AG08395 (cell line): Measurements from ENCODE around the gene HPCAL1.

Experiments
- DNase-seq: peaks from one replicate; pipeline ENCODE4 v3.0.0; 2012; ENCODE audit warnings: mixed read lengths, low spot score

The HPCAL1 gene

DNA sequence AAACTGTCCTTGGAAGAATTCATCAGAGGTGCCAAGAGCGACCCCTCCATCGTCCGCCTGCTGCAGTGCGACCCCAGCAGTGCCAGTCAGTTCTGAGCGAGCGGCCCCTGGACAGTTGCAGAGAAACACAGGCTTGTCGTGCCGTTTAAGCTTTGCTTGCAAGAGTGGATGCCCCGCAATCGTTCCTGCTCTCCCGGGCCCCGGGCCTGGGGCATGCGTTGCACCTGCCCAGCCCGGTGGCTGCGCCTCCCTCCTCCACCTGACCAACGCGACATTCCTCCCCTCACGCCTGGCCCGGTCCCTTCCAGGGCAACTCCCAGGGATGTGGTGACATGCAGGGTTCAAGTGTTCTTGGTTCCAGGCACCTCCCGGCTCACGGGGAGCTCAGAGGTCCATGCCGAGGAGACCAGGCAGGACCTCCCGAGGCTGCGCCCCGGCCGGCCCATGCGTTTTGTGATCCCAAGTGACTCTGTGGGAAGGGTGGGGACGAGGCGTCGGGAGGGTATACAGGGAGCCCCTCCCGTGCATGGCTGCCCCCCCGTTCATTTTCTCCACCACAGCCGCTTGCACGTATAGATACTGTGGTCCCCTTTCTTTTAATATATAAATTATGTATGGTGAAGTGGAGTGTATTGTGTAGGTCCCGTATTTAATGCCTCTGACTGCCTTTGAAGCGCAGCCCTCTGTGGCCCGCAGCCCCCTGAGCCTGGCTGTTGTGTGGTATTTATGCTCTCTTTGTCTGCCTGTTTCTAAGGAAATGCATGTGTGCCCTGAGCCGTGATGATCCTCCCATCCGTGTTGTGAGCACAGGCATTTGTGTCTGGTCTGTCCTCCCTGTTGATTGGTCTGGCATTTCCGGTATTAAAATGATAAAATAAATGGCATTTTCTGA lies 124.3 kb downstream of the HPCAL1 start:
- no peak for DNase-seq

DNA sequence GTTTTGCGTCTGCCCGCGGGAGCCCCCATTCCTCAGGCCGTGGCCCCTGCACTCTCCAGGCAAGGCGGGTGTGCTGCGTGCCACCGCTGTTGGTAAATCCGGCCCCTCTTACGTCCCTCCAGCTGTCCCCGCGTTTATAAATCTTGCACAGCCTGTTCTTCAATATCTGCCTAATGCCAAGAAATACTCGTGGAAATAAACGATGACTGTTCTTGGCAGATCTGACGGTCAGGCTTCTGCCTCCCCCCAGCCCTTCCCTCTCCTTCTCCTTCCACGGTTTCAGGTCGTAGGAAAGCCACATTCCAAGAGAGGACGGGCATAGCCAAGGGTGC lies 124.9 kb downstream of the HPCAL1 start:
- no peak for DNase-seq

DNA sequence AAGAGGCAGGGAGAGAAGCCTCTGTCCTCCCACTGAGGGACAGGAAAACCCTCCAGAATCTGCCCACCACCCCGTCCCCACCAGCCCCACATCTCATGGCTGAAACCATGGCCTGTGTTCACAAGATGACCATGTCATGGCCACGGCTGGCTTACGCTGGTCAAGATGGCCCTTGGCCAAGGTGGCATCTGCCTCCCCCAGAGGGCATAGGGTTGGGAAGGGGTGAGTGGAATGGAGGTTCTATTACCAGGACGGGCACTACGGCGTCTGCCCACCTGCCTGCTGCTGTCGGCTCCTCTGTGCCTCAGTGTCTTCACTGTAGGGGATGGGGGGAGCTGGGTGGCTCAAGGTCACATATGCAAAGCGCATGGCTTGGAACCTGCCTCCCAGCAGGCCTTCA lies 125.7 kb downstream of the HPCAL1 start:
- no peak for DNase-seq

DNA sequence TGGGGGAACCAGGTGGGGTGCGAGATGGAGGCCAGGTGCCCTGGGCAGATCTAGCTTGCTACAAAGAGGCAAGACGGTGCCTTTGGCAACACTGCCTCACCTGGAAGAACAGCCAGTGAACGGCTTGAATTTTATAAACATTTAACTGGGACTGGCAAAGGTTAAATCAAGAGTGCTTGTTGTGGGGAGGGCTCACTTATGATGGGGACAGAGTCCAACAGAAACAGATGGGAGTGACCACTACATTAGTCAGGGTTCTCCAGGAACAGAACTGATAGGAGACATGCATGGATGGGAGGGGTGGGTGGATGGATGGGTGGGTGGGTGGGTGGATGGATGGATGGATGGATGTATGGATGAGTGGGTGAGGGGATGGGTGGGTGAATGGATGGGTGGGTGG lies 126.2 kb downstream of the HPCAL1 start:
- no peak for DNase-seq

DNA sequence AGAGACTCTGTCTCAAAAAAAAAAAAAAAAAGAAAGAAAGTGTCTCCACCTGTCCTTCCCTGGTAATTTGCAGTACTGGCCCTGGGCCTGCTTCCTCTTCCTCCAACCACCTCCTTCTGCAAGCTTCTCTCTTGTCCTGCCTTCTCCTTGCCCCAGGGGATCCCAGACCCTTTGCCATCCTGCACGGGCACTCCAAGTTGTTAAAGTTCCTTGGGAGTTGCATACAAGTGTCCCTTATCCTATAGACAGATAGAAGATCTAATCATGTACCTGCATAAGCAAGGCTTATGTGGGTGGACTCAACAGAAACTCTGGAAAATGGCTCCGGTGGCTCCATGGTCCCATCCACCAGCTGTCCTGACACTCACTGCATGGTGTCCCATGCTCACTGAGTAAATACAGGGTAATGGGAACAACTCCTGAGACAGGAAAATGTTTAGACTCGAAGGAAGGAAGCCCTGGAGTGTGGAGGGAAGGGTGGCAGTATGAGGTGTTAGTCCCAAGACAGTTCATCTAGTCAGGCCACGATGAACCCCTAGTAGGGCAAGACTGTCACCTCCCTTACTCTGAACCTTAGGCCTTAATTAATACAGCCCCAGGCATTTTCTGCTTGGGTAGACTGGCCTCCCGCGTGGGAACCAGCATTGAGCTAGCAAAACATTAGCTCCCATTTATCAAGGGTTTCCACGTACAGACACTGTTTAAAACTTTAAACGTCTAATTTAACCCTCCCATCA lies 128.3 kb downstream of the HPCAL1 start:
- DNase-seq: no peak

DNA sequence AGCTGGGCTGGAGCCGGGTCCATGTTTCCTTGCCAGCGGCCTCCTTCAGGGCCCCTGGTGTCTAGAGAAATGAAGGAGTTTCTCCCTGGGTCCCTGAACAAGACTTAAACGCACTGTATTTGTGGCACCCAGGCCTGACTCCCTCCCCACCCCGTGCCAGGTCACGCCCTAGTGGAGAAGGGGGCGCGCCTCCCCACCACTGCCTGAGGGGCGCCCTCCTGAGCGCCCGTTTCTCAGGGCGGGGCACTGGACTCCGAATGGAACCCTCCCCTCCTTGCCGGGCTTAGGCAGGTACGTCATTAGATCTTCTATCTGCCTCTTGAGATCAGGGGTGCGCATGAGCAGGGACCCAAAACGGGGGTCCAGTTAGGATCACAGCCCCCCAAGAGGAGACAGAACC lies 129.1 kb downstream of the HPCAL1 start:
- DNase-seq: no peak

DNA sequence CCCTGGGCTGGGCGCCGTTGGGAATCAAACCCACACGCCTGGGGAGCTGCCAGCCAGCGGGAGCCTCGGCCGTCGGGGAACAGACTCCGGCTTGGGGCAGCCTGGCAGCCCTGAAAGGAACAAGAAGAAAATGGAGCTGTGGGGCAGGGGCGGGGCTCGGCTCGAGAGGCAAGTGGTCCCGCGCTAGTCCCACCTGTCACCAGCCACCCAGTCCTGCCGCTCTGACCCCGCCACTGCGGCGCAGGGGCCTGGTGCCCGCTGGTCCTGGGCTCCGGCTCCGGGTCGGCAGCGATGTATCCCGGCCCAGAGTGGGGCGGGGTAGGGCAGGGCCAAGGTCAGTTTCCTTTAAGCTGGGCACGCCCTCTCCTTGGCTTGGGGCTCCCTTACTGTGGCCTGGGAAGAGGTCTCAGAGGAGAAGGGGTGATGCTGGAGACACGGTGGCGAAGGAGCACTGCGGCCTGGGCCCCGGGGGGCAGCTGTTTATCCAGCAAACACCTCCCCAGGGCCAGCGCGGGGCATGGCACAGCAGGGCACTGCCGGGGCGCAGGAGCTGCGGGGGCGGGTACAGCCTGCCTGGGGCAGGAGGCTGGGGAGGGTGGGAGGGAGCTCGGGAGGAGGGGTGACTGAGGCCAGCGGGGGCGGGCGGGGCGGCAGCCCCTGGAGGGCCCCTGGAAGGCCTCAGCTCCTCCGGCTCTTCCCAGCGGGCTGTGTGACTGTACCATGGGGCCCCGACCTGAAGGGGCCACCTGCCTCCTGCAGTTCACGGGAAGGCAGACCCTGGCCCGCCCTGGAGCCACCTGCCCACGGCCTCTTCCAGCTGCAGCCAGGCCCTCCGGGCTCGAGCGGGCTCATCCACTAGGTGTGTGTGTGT lies 129.8 kb downstream of the HPCAL1 start:
- peak; percentile 35 for DNase-seq

DNA sequence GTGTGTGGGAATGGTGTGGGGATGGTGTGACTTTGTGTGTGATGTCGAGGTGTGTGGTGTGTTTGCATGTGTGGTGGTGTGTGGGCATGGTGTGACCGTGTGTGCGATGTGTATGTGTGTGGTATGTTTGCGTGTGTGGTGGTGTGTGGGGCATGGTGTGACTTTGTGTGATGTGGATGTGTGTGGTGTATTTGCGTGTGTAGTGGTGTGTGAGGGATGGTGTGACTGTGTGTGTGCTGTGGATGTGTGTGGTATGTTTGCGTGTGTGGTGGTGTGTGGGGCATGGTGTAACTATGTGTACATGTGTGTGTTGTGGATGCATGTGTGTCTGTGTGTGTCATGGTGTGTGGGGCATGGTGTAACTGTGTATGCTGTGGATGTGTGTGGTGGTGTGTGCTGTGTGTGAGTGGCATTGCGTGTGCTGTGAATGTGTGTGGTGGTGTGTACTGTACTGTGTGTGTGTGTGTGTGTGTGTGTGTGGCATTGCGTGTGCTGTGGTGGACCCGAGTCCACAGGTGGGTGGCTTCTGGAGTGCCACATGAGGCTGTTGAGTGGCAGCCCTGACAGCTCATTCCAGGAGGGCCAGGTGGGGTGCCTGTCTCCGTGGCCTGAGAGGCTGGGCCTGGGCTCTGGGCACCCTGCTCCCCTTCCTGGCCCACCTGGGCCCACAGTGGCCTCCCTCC lies 130.7 kb downstream of the HPCAL1 start:
- DNase-seq: no peak

DNA sequence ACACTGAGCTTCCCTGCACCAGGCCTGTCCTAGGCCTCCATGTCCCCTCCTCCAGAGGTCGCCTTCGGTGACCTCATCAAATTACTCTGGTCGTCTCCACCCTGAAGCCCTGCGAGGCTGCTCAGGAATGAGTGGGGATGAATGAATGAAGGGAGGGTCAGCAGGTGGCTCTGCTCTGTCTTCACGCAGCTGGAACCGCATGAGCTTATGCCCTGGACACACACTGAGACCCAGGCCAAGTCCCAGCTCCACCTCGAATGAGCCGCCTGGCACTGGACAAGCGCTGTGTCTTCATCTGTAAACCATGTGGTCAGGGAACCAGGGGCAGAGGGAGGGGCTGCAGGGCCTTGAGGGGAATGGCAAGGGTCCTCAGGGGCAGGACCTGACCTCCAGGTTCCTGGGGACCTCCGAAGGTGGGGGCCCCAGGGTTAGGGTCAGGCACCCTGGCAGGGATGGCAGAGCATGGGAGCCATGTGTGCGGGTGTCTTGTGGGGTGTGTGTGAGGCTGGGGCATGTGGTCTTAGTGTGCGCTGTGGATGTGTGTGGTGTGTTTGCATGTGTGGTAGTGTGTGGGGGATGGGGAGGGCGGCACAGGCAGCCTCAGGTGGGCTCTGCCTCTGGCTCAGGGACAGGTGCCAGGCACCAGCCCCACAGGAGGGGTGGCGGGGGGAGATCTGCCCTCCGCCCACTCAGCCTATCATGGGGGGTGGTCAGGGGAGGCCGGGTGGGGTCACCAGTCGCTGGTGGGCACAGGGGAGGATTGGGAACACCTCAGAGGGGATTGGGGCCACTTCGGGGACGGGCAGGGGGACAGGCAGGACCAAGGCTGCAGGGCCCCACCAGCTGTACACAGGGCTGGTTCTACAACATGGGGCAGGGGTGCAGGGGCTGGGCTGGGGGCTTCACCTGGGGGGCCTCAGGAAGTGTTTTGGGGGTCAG lies 131.5 kb downstream of the HPCAL1 start:
- DNase-seq: no peak

DNA sequence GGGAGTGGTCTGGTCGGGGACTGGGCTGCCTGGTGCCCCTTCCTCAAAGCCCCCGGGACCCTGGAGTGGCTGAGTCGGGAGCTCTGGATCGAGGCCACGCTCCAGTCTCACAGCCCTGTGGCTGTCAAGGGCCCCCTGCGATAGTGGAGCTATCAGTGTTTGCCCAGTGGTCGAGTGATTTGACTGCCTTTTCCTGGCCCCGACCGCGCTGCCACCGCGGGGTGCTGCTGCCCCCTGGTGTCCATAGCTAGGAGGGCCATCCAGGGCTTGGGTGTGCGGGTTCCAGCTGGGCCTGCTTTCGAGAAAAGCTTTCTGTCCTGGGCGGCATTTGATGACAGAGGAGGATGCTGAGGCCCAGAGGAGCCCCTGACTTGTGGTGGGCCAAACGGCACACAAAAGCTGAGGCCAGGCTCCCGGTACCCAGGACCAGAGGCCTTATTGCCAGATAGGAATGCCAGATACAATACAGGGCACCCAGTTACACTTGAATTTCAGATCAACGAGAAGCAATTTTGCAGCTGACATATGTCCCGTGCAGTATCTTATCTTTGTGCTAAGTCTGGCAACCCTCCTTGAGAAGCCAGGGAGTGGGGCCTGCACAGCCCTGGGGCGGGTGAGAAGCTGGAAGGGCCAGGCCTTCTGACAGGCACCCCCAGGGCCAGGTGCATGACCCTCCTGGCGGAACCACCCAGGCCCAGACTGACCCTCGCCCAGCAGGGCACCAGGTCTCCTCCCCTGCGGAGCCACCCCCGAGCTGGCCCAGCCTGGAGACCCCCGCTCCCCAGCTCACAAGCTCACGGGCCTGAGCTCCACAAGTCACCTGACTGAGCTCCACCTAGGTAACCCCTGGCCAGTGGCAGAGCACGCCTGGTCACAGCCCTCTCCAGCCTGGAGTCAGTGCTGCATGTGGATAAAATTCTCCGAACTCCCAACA lies 132.4 kb downstream of the HPCAL1 start:
- DNase-seq: peak; percentile 88

DNA sequence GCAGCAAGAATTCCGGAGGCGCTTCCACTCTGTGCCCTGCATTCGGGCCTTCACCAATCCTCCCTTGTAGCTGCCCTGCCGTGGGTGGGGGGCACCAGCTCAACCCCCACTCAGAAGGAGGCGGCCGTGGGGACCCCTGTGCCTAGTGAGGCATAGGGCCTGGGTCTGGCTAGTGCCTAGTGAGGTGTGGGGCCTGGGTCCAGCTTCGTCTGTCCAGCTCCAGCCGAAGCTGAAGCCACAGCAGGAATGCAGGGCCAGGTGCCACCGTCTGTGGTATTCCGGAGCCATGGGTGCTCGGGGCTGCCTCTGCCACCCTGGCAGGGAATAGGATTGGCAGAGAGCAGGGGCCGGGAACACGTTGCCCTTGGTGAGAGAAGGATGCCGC lies 133.1 kb downstream of the HPCAL1 start:
- no peak for DNase-seq

DNA sequence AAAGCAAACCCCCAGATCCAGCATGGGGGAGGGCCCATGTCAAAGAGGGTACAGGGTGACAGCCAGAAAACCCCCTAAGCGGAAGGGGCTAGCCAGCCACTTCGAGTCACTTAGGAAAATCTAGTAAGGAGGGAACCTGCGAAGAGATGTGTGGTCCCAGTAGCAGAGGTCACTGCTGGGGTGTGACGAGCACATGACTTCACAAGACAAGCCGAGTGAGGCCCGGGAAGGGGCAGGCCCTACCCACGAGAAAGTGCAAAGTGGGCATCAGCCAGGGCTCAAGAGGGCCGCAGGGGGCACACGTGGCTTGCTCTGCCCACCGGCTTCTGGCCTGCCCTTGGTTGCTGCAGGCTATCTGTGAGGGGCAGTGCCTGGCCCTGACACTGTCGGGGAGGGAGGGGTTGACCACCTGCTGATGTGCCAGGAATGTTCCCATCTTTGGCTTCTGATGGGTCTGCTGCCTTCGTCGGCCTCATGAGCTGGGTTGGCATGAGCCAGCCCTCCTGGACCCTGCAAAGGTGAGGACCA lies 133.9 kb downstream of the HPCAL1 start:
- DNase-seq: no peak

DNA sequence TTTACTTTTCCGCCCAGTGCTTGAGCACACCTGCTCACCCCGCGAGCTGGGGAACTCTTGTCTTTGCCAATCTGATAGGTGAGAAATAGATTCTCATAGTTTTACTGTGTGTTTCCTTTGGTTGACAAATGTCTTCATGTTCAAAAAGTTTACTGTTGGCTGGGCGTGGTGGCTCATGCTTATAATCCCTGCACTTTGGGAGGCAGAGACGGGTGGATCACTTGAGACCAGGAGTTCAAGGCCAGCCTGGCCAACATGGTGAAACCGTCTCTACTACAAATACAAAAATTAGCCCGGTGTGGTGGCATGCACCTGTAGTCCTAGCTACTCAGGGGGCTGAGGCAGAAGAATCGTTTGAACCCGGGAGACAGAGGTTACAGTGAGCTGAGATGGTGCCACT lies 135.1 kb downstream of the HPCAL1 start:
- no peak for DNase-seq

DNA sequence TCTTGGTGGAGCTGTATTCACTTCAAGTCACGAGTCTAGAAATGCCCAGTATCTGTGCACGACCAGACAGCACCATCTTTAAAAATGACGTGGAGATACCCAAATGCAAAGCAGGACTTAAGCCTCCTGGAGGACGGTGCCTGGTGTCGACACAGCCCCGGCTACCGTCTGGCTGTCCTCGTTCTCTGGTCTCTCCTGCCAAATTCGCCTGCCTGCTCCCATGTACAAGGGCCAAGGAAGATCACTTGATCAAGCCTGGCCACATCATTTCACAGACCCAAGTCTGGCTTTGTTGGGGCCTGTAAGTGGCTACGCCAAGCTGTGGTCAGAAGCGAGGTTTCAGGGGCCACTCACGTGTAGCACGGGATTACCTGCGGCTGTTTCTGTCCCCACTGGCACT lies 136.0 kb downstream of the HPCAL1 start:
- DNase-seq: no peak

DNA sequence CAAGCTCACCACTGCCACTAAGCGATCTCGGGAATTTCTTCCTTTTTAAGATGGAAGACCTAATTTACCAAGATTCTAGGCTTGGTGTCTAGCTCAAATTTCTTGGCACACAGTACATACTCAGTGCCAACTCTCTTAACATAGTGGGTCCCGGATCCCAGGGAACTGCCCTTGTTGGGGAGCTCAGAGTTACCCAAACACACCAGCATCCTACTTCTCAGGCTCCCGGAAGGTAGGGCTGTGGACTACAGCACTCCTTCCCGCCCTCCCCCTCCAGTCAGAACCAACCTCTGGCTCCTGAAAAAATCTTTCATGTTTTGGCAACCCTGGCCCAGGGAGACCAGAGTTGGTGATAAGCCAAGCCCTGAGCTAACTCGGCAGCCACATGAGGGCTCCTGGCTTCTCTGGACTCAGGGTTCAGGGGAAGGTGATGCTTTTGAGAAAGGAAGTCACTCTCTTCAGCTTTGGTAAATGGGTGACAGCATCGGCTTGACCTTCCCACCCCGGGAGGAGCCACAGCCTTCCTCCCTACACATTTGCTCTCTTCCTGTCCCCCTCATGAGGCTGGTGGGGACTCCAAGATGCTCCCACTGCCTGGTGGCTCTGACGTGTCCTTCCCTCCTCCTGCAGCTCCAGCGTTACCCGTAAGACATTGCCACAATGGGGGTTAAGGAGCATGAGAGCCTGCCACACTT lies 136.6 kb downstream of the HPCAL1 start:
- DNase-seq: no peak

DNA sequence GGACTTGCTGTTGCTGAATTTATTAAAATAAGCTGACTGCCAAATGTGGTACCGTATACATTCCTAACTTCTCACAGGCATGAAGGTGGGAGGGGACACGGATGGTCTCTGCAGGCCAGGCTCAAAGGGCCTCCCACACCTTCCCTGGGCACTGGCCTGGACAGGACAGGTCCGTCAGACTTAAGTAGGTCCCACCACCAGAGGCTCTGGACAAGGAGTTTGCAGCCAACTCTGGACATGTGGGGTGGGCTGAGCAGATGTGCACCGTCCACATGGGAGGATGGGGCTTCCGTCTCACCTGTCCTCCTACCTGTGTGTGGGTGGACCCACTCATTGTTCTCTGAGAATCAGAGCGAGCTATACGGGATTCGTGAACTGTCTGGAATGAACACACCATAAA lies 137.3 kb downstream of the HPCAL1 start:
- no peak for DNase-seq

DNA sequence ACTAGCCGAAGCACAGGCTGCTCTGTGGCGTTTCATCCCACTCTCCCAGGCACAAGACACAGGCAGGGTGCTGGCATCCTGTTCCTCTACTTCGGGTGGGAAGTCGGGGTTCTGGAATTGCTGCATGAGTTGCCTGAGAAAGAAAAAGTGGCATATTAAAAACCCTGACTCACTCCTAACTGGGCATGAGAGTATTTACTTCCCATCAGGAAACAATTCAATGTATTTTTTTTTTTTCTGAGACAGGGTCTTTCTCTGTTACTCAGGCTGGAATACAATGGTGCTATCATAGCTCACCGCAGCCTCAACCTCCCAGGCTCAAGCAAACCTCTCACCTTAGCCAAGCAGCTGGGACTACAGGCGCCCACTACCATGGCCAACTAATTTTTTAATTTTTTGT lies 138.0 kb downstream of the HPCAL1 start:
- DNase-seq: no peak

DNA sequence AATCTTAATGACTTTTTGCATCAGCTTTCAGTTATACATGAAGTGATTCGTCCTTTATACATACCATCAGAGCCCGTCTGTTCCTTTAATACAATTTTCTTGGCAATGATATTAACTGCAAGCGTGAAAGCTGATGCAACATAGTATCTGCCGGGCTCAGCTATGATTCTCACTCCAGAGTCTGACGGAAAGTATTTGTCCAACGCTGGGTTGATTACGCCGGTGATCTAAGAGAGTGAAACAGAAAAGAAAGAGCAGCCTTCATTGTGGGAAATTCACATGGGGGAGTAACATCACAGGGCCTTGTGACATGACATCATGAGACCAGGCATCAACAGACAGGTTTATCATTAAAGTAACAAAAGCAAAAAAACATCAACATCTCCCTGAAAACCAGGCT lies 139.2 kb downstream of the HPCAL1 start:
- DNase-seq: no peak
